Suprapubic skin (tissue), 4 donors: Measurements from ENCODE around the gene FBRSL1.

Source experiments
- EP300 ChIP-seq: sonication (generic); formaldehyde crosslinking; IDR thresholded peaks from one replicate; pipeline ENCODE4 v1.6.1; 2017; ENCODE audit warnings: antibody characterized with exemption
- POLR2A ChIP-seq, 2 donors: fragments of 450-650 bp; IDR thresholded peaks; one replicate each; pipeline ENCODE4 v1.6.1; 2017; ENCODE audit warnings: antibody characterized with exemption in 2 of 2, mild to moderate bottlenecking in 2 of 2, moderate library complexity in 2 of 2
- POLR2AphosphoS5 ChIP-seq, 3 donors: sonication (generic); formaldehyde crosslinking; IDR thresholded peaks; one replicate each; pipeline ENCODE4 v1.6.1; 2017; ENCODE audit warnings: antibody characterized with exemption in 3 of 3
- TF ChIP-seq, protein P1 (sequence below), 2 donors: fragments of 200-600 bp in 1 of 2; fragments of 450-650 bp in 1 of 2; sonication (generic) in 1 of 2; IDR thresholded peaks; one replicate each; pipeline ENCODE4 v1.5.1; 2016 to 2019; ENCODE audit warnings: antibody characterized with exemption in 2 of 2, mild to moderate bottlenecking in 1 of 2, moderate library complexity in 1 of 2

GRCh38 chr12:132542661-132543060 is 52.7 kb downstream of the FBRSL1 start:
- TF ChIP-seq, protein P1, sequence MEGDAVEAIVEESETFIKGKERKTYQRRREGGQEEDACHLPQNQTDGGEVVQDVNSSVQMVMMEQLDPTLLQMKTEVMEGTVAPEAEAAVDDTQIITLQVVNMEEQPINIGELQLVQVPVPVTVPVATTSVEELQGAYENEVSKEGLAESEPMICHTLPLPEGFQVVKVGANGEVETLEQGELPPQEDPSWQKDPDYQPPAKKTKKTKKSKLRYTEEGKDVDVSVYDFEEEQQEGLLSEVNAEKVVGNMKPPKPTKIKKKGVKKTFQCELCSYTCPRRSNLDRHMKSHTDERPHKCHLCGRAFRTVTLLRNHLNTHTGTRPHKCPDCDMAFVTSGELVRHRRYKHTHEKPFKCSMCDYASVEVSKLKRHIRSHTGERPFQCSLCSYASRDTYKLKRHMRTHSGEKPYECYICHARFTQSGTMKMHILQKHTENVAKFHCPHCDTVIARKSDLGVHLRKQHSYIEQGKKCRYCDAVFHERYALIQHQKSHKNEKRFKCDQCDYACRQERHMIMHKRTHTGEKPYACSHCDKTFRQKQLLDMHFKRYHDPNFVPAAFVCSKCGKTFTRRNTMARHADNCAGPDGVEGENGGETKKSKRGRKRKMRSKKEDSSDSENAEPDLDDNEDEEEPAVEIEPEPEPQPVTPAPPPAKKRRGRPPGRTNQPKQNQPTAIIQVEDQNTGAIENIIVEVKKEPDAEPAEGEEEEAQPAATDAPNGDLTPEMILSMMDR (IDR thresholded peaks at IDR 0.05) = no peak
- TF ChIP-seq POLR2AphosphoS5 (IDR thresholded peaks at IDR 0.05) (no peak), POLR2A (IDR thresholded peaks at IDR 0.05) (no peak), EP300 (no peak)
